Measurements from ENCODE around the gene PPFIA3. TPM values are rescaled to one million over a fixed set of nuclear protein-coding genes. Genes with fewer than 3 reads are reported as not detected.

The PPFIA3 gene
- total and polyA plus RNA-seq, 2 of the 8 experiments (the other 6 are each of a cell fraction or from before 2014, with no cell fraction given): 15.9 to 25.3 TPM

DNA sequence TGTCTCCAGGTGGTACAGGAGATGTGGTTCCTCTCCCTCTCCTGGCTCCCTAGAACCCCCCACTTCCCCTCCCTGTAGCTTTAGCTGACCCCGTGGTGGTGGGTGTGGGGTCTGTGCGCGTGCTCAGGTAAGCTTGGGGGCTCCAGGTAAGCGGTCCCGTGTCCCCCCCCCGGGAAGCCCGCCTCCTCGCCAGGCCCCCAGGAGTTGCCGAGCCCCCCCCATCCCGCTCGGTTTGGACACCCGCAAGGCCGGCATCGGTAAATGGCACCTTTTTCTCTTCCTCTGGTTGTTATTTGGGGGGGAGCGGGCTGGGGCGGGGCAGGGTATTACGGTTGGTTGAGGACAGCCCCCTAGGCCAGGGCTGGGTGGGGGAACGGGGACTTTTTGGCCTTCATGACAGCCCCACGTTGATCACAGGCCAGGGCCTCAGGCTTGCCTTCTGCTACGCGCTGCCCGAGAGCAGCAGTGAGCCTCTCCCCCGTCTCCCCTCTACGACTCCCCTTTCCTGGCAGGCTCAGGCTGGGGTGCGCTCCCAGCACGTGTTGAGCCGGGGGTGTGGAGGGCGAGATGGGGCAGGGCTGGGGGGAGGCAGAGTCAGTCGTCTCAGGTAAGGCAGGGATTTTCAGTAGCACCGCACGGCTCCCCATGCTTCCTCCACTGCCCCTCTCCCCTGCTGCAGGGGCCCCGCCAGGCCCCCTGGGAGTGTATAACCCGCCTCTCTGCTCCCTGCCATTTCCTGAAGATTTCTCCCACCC is 15.8 kb upstream of the PPFIA3 start (continued):
- TF ChIP-seq, protein P1, sequence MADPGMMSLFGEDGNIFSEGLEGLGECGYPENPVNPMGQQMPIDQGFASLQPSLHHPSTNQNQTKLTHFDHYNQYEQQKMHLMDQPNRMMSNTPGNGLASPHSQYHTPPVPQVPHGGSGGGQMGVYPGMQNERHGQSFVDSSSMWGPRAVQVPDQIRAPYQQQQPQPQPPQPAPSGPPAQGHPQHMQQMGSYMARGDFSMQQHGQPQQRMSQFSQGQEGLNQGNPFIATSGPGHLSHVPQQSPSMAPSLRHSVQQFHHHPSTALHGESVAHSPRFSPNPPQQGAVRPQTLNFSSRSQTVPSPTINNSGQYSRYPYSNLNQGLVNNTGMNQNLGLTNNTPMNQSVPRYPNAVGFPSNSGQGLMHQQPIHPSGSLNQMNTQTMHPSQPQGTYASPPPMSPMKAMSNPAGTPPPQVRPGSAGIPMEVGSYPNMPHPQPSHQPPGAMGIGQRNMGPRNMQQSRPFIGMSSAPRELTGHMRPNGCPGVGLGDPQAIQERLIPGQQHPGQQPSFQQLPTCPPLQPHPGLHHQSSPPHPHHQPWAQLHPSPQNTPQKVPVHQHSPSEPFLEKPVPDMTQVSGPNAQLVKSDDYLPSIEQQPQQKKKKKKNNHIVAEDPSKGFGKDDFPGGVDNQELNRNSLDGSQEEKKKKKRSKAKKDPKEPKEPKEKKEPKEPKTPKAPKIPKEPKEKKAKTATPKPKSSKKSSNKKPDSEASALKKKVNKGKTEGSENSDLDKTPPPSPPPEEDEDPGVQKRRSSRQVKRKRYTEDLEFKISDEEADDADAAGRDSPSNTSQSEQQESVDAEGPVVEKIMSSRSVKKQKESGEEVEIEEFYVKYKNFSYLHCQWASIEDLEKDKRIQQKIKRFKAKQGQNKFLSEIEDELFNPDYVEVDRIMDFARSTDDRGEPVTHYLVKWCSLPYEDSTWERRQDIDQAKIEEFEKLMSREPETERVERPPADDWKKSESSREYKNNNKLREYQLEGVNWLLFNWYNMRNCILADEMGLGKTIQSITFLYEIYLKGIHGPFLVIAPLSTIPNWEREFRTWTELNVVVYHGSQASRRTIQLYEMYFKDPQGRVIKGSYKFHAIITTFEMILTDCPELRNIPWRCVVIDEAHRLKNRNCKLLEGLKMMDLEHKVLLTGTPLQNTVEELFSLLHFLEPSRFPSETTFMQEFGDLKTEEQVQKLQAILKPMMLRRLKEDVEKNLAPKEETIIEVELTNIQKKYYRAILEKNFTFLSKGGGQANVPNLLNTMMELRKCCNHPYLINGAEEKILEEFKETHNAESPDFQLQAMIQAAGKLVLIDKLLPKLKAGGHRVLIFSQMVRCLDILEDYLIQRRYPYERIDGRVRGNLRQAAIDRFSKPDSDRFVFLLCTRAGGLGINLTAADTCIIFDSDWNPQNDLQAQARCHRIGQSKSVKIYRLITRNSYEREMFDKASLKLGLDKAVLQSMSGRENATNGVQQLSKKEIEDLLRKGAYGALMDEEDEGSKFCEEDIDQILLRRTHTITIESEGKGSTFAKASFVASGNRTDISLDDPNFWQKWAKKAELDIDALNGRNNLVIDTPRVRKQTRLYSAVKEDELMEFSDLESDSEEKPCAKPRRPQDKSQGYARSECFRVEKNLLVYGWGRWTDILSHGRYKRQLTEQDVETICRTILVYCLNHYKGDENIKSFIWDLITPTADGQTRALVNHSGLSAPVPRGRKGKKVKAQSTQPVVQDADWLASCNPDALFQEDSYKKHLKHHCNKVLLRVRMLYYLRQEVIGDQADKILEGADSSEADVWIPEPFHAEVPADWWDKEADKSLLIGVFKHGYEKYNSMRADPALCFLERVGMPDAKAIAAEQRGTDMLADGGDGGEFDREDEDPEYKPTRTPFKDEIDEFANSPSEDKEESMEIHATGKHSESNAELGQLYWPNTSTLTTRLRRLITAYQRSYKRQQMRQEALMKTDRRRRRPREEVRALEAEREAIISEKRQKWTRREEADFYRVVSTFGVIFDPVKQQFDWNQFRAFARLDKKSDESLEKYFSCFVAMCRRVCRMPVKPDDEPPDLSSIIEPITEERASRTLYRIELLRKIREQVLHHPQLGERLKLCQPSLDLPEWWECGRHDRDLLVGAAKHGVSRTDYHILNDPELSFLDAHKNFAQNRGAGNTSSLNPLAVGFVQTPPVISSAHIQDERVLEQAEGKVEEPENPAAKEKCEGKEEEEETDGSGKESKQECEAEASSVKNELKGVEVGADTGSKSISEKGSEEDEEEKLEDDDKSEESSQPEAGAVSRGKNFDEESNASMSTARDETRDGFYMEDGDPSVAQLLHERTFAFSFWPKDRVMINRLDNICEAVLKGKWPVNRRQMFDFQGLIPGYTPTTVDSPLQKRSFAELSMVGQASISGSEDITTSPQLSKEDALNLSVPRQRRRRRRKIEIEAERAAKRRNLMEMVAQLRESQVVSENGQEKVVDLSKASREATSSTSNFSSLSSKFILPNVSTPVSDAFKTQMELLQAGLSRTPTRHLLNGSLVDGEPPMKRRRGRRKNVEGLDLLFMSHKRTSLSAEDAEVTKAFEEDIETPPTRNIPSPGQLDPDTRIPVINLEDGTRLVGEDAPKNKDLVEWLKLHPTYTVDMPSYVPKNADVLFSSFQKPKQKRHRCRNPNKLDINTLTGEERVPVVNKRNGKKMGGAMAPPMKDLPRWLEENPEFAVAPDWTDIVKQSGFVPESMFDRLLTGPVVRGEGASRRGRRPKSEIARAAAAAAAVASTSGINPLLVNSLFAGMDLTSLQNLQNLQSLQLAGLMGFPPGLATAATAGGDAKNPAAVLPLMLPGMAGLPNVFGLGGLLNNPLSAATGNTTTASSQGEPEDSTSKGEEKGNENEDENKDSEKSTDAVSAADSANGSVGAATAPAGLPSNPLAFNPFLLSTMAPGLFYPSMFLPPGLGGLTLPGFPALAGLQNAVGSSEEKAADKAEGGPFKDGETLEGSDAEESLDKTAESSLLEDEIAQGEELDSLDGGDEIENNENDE (IDR thresholded peaks at IDR 0.05; ENCODE audit: insufficient replicate concordance, low read length): no peak
- TF ChIP-seq, protein P2, sequence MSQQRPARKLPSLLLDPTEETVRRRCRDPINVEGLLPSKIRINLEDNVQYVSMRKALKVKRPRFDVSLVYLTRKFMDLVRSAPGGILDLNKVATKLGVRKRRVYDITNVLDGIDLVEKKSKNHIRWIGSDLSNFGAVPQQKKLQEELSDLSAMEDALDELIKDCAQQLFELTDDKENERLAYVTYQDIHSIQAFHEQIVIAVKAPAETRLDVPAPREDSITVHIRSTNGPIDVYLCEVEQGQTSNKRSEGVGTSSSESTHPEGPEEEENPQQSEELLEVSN (IDR thresholded peaks at IDR 0.05): no peak
- TF ChIP-seq SP4 (IDR thresholded peaks at IDR 0.05; ENCODE audit: low read length): no peak
- TF ChIP-seq, protein P3, sequence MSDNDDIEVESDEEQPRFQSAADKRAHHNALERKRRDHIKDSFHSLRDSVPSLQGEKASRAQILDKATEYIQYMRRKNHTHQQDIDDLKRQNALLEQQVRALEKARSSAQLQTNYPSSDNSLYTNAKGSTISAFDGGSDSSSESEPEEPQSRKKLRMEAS (IDR thresholded peaks at IDR 0.05): no peak
- no peak for TF ChIP-seq BACH1 (IDR thresholded peaks at IDR 0.05; ENCODE audit: low read length)
- TF ChIP-seq HDAC6 (IDR thresholded peaks at IDR 0.05; ENCODE audit: low read depth, low read length): no peak
- no peak for TF ChIP-seq RFX5 (IDR thresholded peaks at IDR 0.05; ENCODE audit: borderline replicate concordance, low read depth, low read length)
- TF ChIP-seq ZNF274 (IDR thresholded peaks at IDR 0.05; ENCODE audit: borderline replicate concordance, extremely low read depth, low read length): no peak
- TF ChIP-seq KDM1A (IDR thresholded peaks at IDR 0.05; ENCODE audit: borderline replicate concordance, low read length): no peak
- TF ChIP-seq YY1 (IDR thresholded peaks at IDR 0.05; ENCODE audit: low read depth, low read length): no peak

Measured in H1 (cell line).